GM12874 (cell line): ENCODE results near the gene C13orf46.

Experiments
- CTCF ChIP-seq: IDR thresholded peaks from 2 replicates; pipeline ENCODE4 v1.5.1; 2011; ENCODE audit warnings: low read depth, mild to moderate bottlenecking, control low read depth, low read length, moderate library complexity; ENCODE audit not compliant: insufficient read depth

Gene C13orf46

GRCh38 chr13:113981611-113982295 lies 7.9 kb upstream of the C13orf46 start:
- no peak for TF ChIP-seq CTCF

GRCh38 chr13:113981194-113981605 lies 7.3 kb upstream of the C13orf46 start:
- TF ChIP-seq CTCF: no peak

- no peak for TF ChIP-seq CTCF
Measured at GRCh38 chr13:113980489-113981064, 6.7 kb upstream of the C13orf46 start.

- TF ChIP-seq CTCF: no peak
Measured at GRCh38 chr13:113979791-113980471, 6.1 kb upstream of the C13orf46 start.

- TF ChIP-seq CTCF: no peak
Measured at GRCh38 chr13:113978741-113979481, 5.0 kb upstream of the C13orf46 start.

GRCh38 chr13:113977976-113978375 lies 4.1 kb upstream of the C13orf46 start:
- no peak for TF ChIP-seq CTCF
